ENCODE data around the gene MICB.
"Not testable (repeated sequence)": the region's sequence is repeated elsewhere in the genome, so short reads cannot be mapped to it uniquely, and the experiment has no call there.

MICB gene

GRCh38 chr6:31498748-31499147 is 803 bp downstream of the MICB start:
- DNase-seq: no peak

- not testable (repeated sequence) for DNase-seq
Observed at GRCh38 chr6:31499648-31500047, 1.7 kb downstream of the MICB start.

- no peak for DNase-seq
Observed at GRCh38 chr6:31502586-31502985, 4.6 kb downstream of the MICB start.

- not testable (repeated sequence) for DNase-seq
Observed at GRCh38 chr6:31509036-31509435, 11.1 kb downstream of the MICB start.

- no peak for DNase-seq
Observed at GRCh38 chr6:31510007-31510406, 12.1 kb downstream of the MICB start.

GRCh38 chr6:31513456-31514165 is 15.7 kb downstream of the MICB start:
- no peak for DNase-seq

- no peak for DNase-seq
Observed at GRCh38 chr6:31521835-31522234, 23.9 kb downstream of the MICB start.

GRCh38 chr6:31525553-31525931 is 27.6 kb downstream of the MICB start:
- no peak for DNase-seq

- DNase-seq: no peak
Observed at GRCh38 chr6:31525932-31526591, 28.1 kb downstream of the MICB start.

GRCh38 chr6:31528307-31528777 is 30.4 kb downstream of the MICB start:
- DNase-seq: no peak

GRCh38 chr6:31528821-31529328 is 30.9 kb downstream of the MICB start, which contains the start of gene MCCD1:
Gene MCCD1, plus strand, starts transcription at chr6:31528962. Its CDS starts 53 bp downstream, at chr6:31529015.
- no peak for DNase-seq

- no peak for DNase-seq
Observed at GRCh38 chr6:31529329-31530150, 31.6 kb downstream of the MICB start.

- DNase-seq: no peak
Observed at GRCh38 chr6:31530659-31531058, 32.7 kb downstream of the MICB start.

GRCh38 chr6:31531162-31531561 is 33.2 kb downstream of the MICB start:
- DNase-seq: no peak

- no peak for DNase-seq
Observed at GRCh38 chr6:31531771-31532643, 34.1 kb downstream of the MICB start.

GRCh38 chr6:31532644-31533454 is 34.9 kb downstream of the MICB start:
- DNase-seq: no peak

GRCh38 chr6:31533455-31533841 is 35.5 kb downstream of the MICB start:
- no peak for DNase-seq

GRCh38 chr6:31534011-31534410 is 36.1 kb downstream of the MICB start:
- no peak for DNase-seq

GRCh38 chr6:31534521-31535040 is 36.6 kb downstream of the MICB start:
- DNase-seq: no peak

Data from nucleus accumbens (tissue), 56 donors.